Measurements from ENCODE around the gene NRAS. TPM values are rescaled to one million over a fixed set of nuclear protein-coding genes. Genes with fewer than 3 reads are reported as not detected.

Gene NRAS
- polyA plus RNA-seq, 1 donor (not counting 4 experiments of a cell fraction or from before 2014, with no cell fraction given), result 49.5 TPM

DNA sequence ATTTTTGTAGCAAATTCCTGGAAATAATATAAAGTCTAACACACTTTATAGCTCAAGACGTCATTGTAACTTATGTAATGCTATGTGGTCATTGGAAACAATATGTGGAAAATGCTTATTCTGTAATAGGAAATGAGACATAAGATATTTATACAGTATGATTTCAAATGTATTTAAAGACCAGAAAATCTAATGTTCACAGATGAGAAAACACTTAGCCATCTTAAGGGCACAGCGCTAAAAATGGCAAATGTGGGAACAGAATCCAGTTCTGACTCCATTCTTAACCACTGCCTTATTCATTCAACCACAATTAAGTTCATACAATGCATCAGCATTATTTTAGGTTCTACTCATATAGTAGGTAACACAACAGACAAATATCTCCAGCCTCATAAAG lies 28.7 kb upstream of the NRAS start:
- dilution Hi-C loops (cut with MboI; ENCODE audit: extremely low pct_ligation_motif_present, low sequenced_read_pairs), result no loop called here
- TF ChIP-seq, protein P1, sequence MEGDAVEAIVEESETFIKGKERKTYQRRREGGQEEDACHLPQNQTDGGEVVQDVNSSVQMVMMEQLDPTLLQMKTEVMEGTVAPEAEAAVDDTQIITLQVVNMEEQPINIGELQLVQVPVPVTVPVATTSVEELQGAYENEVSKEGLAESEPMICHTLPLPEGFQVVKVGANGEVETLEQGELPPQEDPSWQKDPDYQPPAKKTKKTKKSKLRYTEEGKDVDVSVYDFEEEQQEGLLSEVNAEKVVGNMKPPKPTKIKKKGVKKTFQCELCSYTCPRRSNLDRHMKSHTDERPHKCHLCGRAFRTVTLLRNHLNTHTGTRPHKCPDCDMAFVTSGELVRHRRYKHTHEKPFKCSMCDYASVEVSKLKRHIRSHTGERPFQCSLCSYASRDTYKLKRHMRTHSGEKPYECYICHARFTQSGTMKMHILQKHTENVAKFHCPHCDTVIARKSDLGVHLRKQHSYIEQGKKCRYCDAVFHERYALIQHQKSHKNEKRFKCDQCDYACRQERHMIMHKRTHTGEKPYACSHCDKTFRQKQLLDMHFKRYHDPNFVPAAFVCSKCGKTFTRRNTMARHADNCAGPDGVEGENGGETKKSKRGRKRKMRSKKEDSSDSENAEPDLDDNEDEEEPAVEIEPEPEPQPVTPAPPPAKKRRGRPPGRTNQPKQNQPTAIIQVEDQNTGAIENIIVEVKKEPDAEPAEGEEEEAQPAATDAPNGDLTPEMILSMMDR (optimal IDR thresholded peaks at IDR 0.05 in 1 of 3, IDR thresholded peaks at IDR 0.05 in 1 of 3, conservative IDR thresholded peaks at IDR 0.05 in 1 of 3; ENCODE audit: extremely low read depth in 1 of 3, insufficient read depth in 2 of 3, low read length in 3 of 3), result no peak
- no peak for TF ChIP-seq EZH2 (IDR thresholded peaks at IDR 0.05; ENCODE audit: low read length)
- Histone ChIP-seq H3K4me3 (ENCODE audit: control insufficient read depth in 2 of 3, extremely low read depth in 1 of 3, insufficient read depth in 2 of 3, low read depth in 1 of 3, low read length in 3 of 3) (no peak overlapping the region), H3K9ac (ENCODE audit: control insufficient read depth, extremely low read depth, insufficient read depth, low read length) (no peak overlapping the region), H3K4me2 (ENCODE audit: control insufficient read depth, extremely low read depth, insufficient read depth, low read depth, low read length) (no peak overlapping the region), H3K4me1 (ENCODE audit: control insufficient read depth, extremely low read depth, insufficient read depth, low read length) (no peaks in the 10 kb centered on the region), H3K27ac (ENCODE audit: control insufficient read depth, insufficient read depth, low read length) (no peak overlapping the region), H4K20me1 (ENCODE audit: control insufficient read depth, extremely low read depth, insufficient read depth, low read length) (peaks cover 14% of the 10 kb centered on the region), H2AFZ (ENCODE audit: control insufficient read depth, low read length) (no peak overlapping the region), H3K79me2 (ENCODE audit: control insufficient read depth, insufficient read depth, low read length) (peaks cover 100% of the 10 kb centered on the region), H3K27me3 (ENCODE audit: control insufficient read depth, extremely low read depth, insufficient read depth, low read length) (no peaks in the 10 kb centered on the region), H3K36me3 (ENCODE audit: control insufficient read depth in 2 of 2, extremely low read depth in 1 of 2, insufficient read depth in 2 of 2, low read length in 2 of 2) (peaks cover 9 to 27% of the 10 kb centered on the region in 2 experiments), H3K9me3 (ENCODE audit: control insufficient read depth, low read depth, low read length) (no peaks in the 10 kb centered on the region), H3K9me1 (ENCODE audit: control insufficient read depth, extremely low read depth, insufficient read depth, low read length) (no peaks in the 10 kb centered on the region)
- FAIRE-seq, result no peak
- no peak for DNase-seq (ENCODE audit: low read depth, low spot score)

DNA sequence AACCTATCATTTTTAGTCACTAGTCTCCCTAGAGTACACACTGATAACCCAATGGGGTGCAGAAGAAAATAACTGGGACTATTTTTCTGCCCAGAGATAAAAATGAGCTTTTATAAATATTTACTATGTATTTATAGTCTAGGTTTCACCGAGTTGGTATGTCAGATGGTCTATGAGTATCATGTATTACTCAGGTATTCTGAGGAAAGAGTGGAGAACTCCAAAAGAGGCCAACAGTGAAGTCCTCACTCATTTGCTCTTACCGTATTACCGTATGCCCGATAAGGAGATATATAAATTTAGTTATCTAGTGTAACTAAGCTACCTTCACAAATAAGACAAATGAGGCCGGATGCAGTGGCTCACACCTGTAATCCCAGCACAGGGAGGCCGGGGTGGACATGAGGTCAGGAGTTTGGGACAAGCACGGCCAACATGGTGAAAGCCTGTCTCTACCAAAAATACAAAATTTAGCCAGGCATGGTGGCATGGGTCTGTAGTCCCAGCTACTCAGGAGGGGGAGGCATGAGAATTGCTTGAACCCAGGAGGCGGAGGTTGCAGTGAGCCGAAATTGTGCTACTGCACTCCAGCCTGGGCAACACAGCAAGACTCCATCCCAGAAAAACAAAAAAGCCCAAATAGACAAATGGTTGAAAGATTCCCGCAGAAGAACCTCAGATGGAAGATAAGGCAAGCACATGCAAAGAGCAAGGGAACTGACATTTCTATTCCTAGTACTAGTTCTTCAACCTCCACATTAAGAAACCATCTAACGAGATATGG lies 25.6 kb upstream of the NRAS start:
- H3K9me3 ChIP-seq (ENCODE audit: control insufficient read depth, low read depth, low read length), result no peaks in the 10 kb centered on the region
- DNase-seq (ENCODE audit: low read depth, low spot score), result no peak
- H3K9ac ChIP-seq (ENCODE audit: control insufficient read depth, extremely low read depth, insufficient read depth, low read length), result no peak overlapping the region
- no peaks in the 10 kb centered on the region for H3K4me1 ChIP-seq (ENCODE audit: control insufficient read depth, extremely low read depth, insufficient read depth, low read length)
- H4K20me1 ChIP-seq (ENCODE audit: control insufficient read depth, extremely low read depth, insufficient read depth, low read length), result peaks cover 15% of the 10 kb centered on the region
- FAIRE-seq, result no peak
- no peak overlapping the region for H3K4me3 ChIP-seq (ENCODE audit: control insufficient read depth in 2 of 3, extremely low read depth in 1 of 3, insufficient read depth in 2 of 3, low read depth in 1 of 3, low read length in 3 of 3)
- no peaks in the 10 kb centered on the region for H3K9me1 ChIP-seq (ENCODE audit: control insufficient read depth, extremely low read depth, insufficient read depth, low read length)
- peaks cover 89% of the 10 kb centered on the region for H3K79me2 ChIP-seq (ENCODE audit: control insufficient read depth, insufficient read depth, low read length)
- H2AFZ ChIP-seq (ENCODE audit: control insufficient read depth, low read length), result no peak overlapping the region
- H3K4me2 ChIP-seq (ENCODE audit: control insufficient read depth, extremely low read depth, insufficient read depth, low read depth, low read length), result no peak overlapping the region
- dilution Hi-C loops (cut with MboI; ENCODE audit: extremely low pct_ligation_motif_present, low sequenced_read_pairs), result no loop called here
- H3K36me3 ChIP-seq (ENCODE audit: control insufficient read depth in 2 of 2, extremely low read depth in 1 of 2, insufficient read depth in 2 of 2, low read length in 2 of 2), result peaks cover 7 to 21% of the 10 kb centered on the region in 2 experiments
- no peaks in the 10 kb centered on the region for H3K27me3 ChIP-seq (ENCODE audit: control insufficient read depth, extremely low read depth, insufficient read depth, low read length)
- H3K27ac ChIP-seq (ENCODE audit: control insufficient read depth, insufficient read depth, low read length), result no peak overlapping the region
- TF ChIP-seq, protein P1 (optimal IDR thresholded peaks at IDR 0.05 in 1 of 3, IDR thresholded peaks at IDR 0.05 in 1 of 3, conservative IDR thresholded peaks at IDR 0.05 in 1 of 3; ENCODE audit: extremely low read depth in 1 of 3, insufficient read depth in 2 of 3, low read length in 3 of 3), result no peak
